GM21423 (cell line): Measurements from ENCODE around the gene SMIM38.
A peak's percentile ranks its signal among the peaks of the same experiment; 100 is the strongest.

ENCODE experiments used
- ATAC-seq: cut with Tn5 transposase; IDR thresholded peaks from one replicate; pipeline ENCODE4 v1.9.1; 2021; ENCODE audit warnings: mild to moderate bottlenecking, moderate library complexity; ENCODE audit not compliant: unreplicated experiment

SMIM38 gene

DNA sequence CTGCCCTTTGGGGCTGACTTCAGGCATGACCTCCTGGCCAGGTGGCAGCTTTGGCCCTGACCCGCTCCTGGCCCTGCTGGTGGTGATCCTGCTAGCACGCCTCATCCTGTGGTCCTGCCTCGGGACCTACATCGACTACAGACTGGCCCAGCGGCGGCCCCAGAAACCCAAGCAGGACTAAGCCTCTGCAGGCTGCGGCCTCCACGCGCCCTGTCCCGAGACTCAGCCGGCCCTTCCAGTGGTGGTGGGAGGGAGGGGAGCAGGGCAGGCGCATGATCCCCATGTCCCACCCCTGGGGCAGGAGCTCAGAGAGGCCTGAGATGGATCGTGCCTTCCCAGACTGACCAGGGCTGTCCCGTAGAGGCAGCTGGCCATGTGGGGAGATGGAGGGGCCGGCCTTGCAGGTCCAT is 2.1 kb downstream of the SMIM38 start:
- no peak for ATAC-seq

DNA sequence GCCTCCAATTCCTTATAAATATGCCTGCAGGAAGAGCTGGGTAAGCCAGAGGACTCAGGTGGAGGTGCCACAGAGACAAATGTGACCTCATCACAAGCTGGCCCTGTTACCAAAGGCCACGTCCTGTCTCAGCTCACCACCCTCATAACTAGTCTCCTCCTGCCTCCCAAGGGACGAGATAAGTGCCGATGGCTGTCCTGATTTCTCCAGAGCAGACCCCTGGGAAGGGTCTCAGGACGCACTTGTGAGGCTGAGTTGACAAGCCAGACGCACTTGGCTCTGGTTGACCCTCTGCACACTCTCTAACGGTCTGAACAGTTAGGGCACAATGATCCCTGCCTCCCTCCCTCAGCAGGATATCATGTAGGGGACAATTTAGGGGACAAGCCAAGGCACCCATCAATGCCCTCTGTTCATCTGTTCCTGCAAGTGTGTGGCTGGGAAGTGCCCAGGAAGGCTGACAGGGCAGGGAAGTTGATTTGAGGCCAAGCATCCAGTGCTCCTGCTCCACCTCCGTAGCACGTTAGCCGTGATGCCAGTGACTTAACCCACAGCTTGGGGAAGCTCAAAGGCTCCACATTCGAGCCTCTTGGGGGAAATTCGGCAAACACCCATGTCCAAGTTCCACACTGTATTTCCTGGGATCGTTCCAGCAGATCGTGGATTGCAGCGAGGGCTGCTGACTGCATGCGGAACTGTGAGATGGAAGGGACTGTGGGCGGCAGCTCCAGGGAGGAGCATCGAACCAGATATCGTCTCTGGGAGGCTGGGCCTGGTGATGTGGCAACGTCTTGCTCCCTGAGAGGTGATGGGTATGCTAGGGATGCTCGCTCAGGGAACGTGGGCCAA is 2.8 kb downstream of the SMIM38 start:
- no peak for ATAC-seq

DNA sequence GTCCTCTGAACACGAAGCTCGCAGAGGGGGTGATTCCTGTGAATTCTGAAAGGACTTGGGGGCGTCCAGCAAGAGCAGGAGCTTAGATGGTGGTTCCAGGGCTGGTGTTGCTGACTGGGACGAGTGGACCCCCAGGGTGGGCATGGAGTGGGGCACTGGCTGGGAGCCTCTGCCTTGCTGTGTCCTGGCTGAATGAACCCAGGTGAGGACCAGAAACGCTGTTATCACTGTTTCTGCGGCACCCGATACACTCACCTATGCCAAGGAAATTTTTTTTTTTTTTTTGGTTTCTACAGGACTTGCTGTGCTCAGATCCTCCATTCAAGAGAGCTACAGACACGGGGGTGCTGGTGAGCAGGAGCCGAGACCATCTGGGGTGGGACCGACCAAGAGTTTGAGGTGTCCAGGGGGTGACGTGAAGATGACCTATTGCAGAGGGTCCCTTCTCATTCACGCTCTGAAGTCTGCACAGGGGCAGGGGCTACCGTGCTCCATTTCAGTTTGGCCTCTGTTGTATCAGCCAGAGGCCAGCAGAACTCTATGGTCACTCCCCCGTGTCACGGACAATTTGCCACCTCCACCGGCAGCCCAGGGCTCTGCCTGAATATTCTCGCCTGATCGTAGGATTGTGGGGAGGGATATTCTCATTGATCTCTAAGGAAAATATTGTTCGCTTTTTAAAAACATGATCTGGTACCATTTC is 3.6 kb downstream of the SMIM38 start:
- no peak for ATAC-seq

DNA sequence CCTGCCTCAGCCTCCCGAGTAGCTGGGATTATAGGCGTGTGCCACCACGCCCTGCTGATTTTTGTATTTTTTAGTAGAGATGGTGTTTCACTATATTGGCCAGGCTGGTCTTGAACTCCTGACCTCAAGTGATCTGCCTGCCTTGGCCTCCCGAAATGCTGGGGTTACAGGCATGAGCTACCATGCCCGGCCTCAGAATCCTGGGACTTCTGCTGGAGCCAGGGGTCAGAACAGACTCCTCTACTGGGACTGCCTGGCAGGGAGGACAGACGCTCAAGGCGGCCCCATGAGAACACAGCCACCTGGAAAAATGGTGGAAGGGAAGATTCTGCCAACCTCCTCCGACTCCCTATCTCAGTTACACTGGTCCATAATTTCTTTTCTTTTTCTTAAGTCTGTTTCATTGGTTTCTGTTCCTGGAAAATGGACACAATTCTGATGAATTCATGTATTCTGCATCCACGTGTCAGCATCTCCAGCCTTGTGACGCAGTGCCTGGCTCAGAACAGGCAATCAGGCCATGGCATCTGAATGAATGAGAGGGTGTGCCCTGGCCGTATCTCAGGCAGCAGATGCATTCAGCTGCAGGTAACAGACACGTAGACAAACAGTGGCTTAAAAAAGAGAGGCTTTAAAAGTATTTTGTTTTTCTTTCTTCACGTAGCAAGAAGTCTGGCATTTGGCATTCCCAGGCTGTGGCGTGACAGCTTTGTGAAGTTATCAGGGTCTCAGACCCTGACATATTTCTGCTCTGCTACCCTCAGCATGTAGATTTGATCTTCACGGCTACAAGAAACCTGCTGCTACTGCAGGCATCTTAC is 4.8 kb downstream of the SMIM38 start:
- ATAC-seq: no peak

DNA sequence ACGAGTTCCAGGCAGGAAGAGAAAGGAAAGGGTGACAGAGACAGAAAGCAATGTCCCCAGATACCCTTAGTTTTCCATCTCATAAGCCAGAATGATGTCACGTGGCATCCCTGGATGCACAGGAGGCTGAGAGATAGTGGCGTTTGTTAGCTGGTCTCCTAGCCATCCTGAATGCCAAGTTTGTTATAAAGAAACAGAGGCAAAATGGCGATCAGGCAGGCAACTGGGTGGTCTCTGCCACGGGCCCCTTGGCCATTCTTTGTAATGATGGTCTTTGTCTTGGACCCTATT is 5.3 kb downstream of the SMIM38 start:
- ATAC-seq: no peak

DNA sequence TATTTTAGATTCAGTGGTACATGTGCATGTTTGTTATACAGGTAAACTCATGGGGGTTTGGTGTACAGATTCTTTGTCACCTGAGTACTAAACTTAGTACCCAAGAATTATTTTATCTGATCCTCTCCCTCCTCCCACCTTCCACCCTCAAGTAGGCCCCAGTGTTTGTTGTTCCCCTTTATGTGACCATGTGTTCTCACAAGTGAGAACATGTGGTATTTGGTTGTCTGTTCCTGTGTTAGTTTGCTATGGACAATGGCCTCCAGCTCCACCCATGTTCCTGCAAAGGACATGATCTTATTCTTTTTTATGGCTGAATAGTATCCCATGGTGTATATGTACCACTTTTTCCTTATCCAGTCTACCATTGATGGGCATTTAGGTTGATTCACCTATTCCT is 6.8 kb downstream of the SMIM38 start:
- no peak for ATAC-seq

DNA sequence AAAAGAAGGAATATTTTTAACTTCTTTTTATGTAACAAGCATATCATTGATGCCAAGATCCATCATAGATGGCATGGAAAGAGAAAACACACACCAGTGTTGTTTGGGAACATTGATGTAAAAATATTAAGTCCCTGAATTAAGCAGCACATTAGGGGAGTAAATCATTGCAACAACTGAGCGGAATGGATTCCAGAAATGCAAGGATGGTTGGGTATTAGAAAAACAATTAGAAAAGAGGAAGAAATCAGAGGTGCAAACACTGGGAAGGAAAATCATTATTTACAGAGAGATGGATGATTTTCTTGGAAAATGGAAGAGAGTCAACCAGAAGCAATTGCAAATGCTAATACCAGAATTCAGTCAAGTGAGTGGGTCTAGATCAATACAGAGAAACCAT is 8.1 kb downstream of the SMIM38 start:
- ATAC-seq: no peak

DNA sequence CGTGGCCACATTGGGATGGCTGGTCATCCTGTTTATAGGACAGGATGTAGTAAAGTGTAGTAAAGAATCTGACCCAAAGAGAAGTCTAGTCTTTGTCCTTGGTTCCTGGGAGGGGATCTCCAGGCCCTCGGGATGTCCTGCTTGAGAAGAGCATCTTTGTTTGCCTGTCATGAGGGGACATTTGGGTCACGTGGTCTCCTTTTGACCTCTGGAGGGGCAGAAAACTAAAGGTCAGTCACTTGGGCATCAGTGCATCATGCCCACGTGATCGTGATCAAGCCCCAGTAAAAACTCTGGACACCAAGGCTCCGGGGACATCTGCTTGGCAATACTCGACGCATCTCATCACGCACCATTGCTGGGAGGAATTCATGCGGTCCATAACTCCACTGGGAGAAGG is 9.1 kb downstream of the SMIM38 start:
- no peak for ATAC-seq

DNA sequence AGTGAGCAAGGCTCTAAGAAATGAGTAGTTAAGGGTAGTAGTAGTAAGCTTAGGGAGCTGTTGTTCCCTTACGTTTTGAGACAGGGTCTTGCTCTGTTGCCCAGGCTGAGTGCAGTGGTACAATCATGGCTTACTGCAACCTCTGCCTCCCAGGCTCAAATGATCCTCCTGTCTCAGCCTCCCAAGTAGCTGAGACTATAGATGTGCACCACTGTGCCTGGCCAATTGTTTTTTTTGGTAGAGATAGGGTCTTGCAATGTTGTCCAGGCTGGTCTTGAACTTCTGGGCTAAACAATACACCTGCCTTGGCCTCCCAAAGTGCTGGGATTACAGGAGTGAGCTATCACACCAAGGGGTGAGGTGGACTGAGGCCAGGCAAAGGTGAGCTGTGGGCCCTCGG is 10.0 kb downstream of the SMIM38 start:
- no peak for ATAC-seq

DNA sequence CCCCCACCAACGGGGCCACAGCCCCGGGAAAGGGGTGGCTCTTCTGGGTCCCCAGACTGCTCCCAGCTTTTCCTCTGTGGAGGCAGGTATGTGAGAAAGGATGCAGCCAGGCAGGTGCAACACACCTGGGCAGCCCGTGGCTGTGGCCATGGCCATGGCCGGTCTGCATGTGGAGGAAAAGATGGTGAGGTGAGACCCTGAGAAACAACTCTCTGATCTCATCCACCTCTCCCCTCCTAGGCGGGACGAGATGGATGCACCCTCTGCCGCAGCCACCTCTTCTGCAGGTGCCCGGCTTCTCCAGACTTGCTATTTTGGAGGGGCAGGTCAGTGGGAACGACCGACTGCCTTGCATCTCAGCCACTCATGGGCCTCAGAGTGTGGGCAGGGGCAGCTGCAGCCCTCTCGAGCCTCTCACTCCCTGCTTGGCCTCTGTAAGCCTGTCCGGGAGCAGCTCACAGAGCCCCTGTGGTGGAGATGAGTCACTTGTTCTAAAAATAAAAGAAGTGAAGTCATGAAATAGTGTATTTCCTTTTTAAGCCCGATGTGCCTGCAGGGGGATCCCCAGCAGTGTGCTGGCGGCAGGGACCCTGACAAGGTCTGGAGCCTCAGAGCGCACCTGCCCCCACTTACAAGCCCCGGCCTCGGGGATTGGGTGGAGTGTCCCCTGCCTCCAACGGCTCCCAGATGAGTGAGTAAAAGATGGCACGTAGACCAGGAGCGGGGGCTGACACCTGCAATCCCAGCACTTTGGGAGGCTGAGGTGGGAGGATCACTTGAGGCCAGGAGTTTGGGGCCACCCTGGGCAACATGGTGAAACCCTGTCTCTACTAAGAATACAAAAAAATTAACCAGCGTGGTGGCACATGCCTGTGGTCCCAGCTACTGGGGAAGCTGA is 10.7 kb downstream of the SMIM38 start:
- peak; percentile 89 for ATAC-seq

DNA sequence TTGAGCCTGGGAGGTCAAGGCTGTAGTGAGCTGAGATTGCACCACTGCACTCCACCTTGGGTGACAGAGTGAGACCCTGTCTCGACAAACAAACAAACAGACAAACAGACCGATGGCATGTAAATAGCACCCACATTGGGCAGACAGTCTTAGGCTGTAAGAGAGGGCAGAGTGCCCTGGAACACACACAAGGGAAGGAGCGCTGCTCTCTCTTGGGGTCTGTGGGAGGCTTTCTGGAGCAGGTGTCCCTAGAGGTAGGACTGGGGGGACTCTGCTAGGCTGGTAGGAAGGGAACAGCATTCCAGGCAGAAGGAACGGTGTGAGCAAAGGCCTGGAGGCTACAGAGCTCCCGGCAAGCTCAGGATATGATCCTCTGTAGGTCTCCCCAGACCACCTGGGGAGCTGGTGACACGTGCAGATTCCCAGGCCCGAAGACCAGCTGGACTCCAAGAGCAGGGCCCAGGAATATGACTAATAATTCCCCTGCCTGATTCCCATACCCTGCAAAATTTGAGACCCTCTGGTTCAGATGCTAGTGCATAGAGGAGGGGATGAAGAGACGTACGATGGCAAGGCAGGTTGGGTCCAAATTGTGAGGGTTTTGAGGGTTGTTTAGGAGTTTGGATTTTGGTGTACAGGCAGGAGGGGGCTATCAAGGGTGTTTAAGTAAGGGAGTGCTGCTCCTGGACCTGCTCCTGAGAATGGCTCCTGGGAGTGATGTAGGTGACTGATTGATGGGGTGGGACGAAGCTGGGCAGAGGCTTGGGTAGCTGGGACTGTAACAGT is 11.6 kb downstream of the SMIM38 start:
- no peak for ATAC-seq

DNA sequence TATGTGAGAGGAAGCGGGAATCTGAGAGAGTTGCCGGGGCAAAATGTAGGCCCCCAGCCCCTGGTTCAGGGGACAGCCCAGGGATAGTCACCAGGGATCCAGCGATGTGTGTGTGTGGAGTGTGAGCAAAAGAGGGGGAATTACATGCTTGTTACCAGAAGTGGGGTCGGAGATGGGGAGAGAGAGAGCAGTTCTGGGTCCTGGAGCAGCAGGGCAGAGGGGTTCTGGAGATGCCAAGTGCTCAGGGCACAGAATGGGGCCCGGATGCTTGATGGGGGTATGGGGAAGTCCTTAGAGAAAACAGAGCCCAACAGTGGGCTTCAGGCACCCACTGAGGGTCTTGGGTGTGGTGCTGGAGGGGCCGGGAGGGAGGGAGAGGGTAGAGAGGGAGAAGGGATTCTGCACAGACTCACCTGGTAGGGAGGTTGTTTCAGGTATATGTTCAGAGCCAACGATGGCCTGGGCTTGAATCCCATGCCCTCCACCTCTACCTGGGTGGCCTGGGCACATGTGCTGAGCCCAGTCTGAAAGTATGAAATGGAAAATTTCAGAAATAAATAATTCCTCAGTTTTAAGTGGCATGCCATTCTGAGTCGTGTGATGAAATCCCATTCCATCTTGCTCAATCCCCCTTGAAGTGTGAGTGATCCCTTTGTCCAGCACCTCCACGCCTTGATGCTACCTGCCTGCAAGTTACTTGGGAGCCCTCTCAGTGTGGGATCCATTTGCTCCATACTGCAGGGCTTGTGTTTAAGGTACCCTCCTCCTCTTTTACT is 12.4 kb downstream of the SMIM38 start:
- no peak for ATAC-seq

DNA sequence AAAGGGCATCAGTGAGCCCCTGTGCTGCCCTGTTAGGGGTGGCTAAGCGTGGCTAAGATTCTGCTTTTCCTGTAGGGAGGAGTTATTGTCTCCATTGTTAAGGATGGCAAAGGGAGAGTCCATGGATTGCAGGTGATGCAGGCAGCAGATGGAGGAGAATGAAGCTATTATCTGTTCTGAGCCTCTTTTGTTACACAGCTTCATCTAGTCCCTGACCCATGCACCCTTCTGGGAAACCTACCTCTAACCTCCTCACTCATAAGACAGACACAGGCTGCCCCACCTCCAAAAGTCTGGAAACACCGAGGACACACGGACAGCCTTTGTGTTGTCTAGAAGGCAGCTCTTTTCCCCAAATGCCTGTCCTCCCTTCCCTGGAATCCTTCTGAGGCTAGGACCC is 13.7 kb downstream of the SMIM38 start:
- ATAC-seq: no peak

DNA sequence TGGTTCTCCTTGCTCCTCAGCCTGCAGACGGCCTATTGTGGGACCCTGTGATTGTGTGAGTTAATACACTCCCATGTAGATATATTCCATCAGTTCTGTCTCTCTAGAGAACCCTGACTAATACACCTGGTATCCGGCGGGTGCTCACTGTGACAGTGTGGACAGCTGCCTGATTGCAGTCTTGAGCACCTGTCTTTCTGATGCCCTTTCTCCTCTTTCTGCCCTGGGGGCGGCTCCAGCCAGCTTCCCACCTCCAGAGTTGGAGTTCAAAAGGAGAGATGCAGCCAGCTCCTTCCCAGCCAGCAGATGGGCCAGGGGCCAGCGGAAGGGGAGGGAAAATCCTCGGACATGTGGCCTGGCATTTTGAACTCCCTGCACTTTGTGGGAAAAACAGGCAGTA is 15.0 kb downstream of the SMIM38 start:
- no peak for ATAC-seq

DNA sequence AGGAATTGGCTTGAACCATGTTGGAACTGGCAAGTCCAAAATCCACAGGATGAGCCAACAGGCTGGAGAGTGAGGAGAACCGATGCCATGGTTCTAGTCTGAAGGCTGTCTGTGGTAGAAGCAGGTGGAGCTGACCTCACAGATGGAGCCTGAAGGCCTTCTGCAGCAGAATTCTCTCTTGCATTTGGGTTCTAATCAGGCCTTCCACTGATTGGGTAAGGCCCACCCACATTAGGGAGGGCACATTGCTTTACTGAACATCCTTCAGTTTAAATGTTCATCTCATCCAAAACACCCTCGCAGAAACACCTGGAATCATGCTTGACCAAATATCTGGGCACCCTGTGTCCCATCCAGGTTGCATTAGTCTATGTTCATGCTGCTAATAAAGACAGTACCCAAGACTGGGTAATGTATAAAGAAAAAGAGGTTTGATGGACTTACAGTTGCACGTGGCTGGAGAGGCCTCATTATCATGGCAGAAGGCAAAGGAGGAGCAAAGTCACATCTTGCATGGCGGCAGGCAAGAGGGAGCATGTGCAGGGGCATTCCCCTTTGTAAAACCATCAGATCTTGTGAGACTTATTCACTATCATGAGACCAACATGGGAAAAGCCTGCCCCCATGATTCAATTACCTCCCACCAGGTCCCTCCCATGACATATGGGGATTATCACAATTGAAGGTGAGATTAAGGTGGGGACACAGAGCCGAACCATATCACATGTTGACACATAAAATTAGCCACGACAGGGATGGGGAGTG is 15.9 kb downstream of the SMIM38 start:
- no peak for ATAC-seq

DNA sequence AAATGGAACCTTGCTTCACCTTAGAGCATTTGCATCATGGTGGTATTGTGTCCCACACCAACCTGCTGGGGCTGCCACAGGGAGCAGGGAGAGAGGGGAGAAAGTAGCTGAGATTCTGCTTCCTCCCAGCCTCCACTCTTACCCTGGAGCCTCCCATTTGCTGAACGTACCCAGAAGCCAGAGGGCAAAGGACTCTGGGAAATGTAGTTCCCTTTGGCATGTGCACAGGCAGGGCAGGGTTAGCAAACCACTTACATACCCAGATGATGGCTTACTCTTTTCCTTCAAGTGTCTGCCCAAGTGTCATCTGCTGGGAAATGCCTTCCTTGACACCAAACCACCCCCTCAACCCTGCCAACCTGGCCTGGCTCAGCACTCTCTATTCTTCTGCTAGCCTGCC is 16.9 kb downstream of the SMIM38 start:
- no peak for ATAC-seq

DNA sequence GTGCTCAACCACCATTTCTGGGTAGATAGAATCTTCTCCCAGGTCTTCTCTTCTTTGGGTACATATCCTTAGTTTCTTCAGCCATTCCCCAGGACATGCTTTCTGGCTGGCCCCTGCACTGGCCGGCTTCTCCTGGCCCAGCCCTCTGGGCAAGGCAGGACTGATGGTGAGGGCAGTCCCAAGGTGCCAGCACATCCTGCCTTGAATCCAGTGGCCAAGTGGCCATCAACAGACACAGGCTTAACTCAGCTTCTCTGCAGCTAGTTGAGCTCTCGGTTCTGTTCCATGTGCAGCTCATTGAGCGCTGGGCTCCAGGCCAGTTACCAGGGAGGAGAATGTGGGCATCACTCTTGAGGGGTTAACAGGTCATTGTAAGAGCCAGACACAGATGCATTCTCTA is 17.6 kb downstream of the SMIM38 start:
- no peak for ATAC-seq

DNA sequence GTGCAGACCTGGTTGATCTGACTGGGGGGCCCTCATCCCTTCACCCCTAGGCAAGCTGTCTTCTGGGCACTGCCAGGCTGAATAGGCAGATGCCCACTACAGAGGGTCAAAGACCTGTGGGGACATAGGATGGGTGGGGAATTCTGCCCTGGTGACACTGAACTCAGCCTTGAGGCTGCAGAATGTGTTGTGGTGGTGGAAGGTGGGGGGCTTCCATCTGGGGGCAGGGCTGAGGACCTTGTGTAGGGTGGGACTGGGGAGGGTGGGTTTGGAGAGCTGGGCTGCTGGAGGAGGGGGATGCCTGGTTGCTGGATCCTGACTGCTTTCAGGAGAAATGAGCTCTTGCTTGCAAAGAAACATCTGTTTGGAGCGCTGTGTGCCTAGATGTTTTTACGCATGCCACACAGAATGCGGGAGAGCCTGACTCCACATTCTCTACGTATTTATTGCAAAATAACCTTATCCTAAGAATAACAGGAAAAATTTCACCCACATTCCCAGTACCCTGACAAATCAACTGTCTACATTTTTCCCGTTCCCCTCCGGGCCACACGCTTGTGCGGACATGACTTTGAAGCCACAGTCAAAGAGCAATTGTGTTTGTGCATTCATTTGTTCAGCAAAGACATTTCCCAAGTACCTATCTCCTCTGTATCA is 18.3 kb downstream of the SMIM38 start:
- no peak for ATAC-seq
